Coronary artery (tissue), 2 donors: Measurements from ENCODE around the gene KRT17.
"Not testable (repeated sequence)": the region's sequence is repeated elsewhere in the genome, so short reads cannot be mapped to it uniquely, and the experiment has no call there.

Experiments
- DNase-seq: peaks from one replicate; pipeline ENCODE4 v3.0.0-alpha.2; 2017; ENCODE audit warnings: low spot score
- H3K27ac ChIP-seq, 2 donors: fragments of 200-600 bp; sonication (generic); one replicate each; pipeline ENCODE4 v1.5.1; 2016 to 2019
- H3K4me3 ChIP-seq: fragments of 200-600 bp; sonication (generic); 2 replicates; pipeline ENCODE4 v1.5.1; 2016; ENCODE audit warnings: mild to moderate bottlenecking, moderate library complexity
- TF ChIP-seq, protein P1 (sequence below): fragments of 200-600 bp; sonication (generic); IDR thresholded peaks from one replicate; pipeline ENCODE4 v1.5.1; 2019; ENCODE audit warnings: antibody characterized with exemption

KRT17 gene

DNA sequence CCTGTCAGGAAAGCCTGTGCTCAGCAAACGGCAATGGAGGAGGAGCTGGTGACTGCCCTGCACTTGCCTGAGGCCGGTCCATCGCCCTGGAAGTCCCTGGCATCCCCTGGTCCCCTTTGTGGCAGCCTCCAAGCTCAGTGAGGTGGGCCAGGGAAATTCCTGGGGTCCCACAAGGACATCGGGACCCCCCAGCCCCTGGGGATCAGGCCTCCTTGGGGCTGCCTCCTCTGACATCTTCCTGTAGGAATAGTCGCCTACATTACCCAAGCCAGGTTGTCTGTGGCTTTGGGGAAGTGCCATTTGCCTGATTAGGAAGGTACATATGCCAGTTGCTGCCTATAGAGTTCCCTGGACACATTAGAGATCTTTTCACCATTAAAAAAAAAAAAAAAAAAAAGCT lies 45.4 kb downstream of the KRT17 start:
- H3K27ac ChIP-seq, result no peak overlapping the region
- TF ChIP-seq, protein P1, sequence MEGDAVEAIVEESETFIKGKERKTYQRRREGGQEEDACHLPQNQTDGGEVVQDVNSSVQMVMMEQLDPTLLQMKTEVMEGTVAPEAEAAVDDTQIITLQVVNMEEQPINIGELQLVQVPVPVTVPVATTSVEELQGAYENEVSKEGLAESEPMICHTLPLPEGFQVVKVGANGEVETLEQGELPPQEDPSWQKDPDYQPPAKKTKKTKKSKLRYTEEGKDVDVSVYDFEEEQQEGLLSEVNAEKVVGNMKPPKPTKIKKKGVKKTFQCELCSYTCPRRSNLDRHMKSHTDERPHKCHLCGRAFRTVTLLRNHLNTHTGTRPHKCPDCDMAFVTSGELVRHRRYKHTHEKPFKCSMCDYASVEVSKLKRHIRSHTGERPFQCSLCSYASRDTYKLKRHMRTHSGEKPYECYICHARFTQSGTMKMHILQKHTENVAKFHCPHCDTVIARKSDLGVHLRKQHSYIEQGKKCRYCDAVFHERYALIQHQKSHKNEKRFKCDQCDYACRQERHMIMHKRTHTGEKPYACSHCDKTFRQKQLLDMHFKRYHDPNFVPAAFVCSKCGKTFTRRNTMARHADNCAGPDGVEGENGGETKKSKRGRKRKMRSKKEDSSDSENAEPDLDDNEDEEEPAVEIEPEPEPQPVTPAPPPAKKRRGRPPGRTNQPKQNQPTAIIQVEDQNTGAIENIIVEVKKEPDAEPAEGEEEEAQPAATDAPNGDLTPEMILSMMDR, result no peak
- DNase-seq, result no peak
- no peak overlapping the region for H3K4me3 ChIP-seq

DNA sequence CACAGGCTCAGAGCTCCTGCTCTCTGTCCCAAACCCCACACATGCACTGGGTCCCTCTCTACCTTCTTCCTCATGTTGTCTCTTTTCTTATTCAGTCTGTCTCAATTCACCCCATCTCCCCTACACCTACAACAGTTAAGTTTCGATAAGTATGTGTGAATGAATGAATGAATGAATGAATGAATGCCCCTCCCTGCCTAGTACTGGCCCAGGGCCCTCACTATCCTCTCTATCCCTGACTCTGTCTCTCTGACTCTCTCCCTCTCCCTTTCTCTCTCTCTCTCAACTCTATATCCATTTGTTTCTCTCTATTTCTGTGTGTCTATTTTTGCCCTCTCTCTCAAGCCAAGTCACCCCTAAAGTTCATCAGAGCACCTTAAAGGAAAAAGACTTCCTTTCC lies 45.8 kb downstream of the KRT17 start:
- no peak for DNase-seq
- H3K27ac ChIP-seq, result no peak overlapping the region
- H3K4me3 ChIP-seq, result no peak overlapping the region
- TF ChIP-seq, protein P1, result no peak

DNA sequence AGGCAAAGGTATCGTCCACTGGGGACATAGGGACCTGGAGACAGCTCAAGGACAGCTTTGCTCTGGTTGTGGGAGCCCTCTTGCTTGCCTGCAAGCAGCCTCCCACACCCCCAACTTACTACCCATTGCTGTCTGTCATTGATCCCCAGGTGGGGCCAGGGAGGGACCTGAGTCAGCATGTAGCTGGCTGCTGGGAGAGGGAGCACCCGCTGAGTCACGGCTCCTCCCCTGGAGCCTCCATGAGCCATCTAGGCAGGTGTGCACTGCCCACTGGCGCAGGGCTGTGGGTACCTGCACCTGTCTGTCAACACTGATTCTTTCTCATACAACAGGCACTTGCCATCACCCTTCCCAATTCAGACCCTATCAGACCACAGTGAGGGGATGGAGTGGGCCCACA lies 47.6 kb downstream of the KRT17 start:
- not testable (repeated sequence) for DNase-seq, H3K4me3 ChIP-seq, H3K27ac ChIP-seq

DNA sequence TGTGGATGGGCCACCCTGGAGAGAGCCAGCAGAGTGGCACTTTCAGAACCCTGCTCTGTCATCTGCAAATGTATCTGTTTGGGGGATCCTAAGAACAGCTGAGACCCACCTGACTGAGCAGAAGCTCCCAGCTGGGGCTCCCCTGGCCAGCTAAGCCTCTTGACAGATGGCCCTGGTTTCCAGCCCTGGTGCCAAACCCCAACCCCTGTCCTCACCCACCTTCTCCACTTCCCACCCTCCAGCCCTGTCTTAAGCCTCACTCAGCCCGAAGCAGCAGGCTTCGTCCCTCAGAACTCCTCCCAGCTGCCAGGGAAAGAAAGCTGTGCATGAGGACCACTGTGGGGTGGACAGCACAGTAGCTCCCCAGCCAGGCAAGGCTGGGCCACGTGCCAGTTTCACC lies 49.0 kb downstream of the KRT17 start:
- H3K27ac ChIP-seq, result no peak overlapping the region
- TF ChIP-seq, protein P1, result no peak
- DNase-seq, result no peak
- no peak overlapping the region for H3K4me3 ChIP-seq

DNA sequence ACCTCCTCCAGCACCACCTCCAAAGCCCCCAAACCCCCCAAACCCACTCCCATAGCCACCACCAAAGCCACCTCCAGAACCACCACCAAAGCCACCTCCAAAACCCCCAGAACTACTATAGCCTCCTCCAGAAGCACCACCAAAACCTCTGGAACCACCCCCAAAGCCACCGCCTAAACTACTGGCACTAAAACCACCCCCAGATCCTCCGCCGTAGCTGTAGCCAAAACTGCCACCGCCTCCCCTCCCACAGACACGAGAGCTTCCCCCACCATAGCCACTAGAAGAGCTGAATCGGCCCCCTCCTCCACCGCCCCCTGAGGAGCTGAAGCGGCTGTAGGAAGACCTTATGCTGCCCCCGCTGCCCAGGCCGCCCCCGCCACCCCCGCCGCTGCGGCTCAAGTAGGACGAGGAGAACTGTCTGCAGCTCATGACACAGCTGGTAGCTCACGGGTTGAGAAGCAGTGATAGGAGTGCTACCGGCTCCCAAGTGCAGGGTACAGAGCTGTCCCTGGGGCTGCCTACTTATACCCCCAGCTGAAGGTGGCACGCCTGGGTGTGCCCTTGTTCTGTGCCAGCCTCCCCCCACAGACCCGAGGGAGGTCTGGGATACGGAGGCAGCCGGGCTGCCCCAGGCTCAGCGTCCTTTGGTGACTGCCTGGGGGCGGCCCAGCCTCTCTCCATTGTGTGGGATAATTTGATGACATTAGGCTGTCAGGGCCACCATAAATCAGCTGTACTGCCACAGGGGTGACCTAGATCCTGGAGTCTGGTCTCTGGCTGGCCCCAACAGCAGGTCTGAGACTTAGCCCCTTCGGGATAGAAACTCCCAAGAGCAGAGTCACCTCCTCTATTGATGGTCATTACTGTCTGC lies 52.6 kb downstream of the KRT17 start, which contains the start of gene KRT9:
KRT9 (minus strand) TSS at position 499 of the 874 bp plus-strand sequence; CDS start at position 432, 67 bp downstream.
- TF ChIP-seq, protein P1, result no peak
- no peak within 1 kb of the TSS for H3K4me3 ChIP-seq
- H3K27ac ChIP-seq, result no peak within 1 kb of the TSS
- no peak for DNase-seq
